GM21576 (cell line): ENCODE measurements around the gene GNAO1.

Experiments
- ATAC-seq: cut with Tn5 transposase; IDR thresholded peaks from one replicate; pipeline ENCODE4 v1.9.1; 2021; ENCODE audit warnings: mild to moderate bottlenecking, moderate library complexity; ENCODE audit not compliant: unreplicated experiment

Gene GNAO1

GRCh38 chr16:56234737-56235136 lies 43.4 kb downstream of the GNAO1 start:
- ATAC-seq: no peak

GRCh38 chr16:56237451-56237930 lies 46.2 kb downstream of the GNAO1 start:
- no peak for ATAC-seq

GRCh38 chr16:56238188-56238587 lies 46.9 kb downstream of the GNAO1 start:
- ATAC-seq: no peak

GRCh38 chr16:56241596-56241995 lies 50.3 kb downstream of the GNAO1 start:
- no peak for ATAC-seq

- ATAC-seq: no peak
Measured at GRCh38 chr16:56242740-56243139, 51.5 kb downstream of the GNAO1 start.

GRCh38 chr16:56244612-56245011 lies 53.3 kb downstream of the GNAO1 start:
- ATAC-seq: no peak

GRCh38 chr16:56245197-56245596 lies 53.9 kb downstream of the GNAO1 start:
- ATAC-seq: no peak

- ATAC-seq: no peak
Measured at GRCh38 chr16:56246051-56246817, 54.9 kb downstream of the GNAO1 start.

- no peak for ATAC-seq
Measured at GRCh38 chr16:56247018-56247417, 55.7 kb downstream of the GNAO1 start.

- no peak for ATAC-seq
Measured at GRCh38 chr16:56247808-56248207, 56.5 kb downstream of the GNAO1 start.

- no peak for ATAC-seq
Measured at GRCh38 chr16:56252835-56253234, 61.5 kb downstream of the GNAO1 start.

GRCh38 chr16:56255904-56256303 lies 64.6 kb downstream of the GNAO1 start:
- ATAC-seq: no peak

- no peak for ATAC-seq
Measured at GRCh38 chr16:56257239-56257638, 66.0 kb downstream of the GNAO1 start.

- ATAC-seq: no peak
Measured at GRCh38 chr16:56257666-56258342, 66.5 kb downstream of the GNAO1 start.

- ATAC-seq: no peak
Measured at GRCh38 chr16:56258508-56259424, 67.5 kb downstream of the GNAO1 start.

- ATAC-seq: no peak
Measured at GRCh38 chr16:56259425-56259779, 68.1 kb downstream of the GNAO1 start.

- ATAC-seq: no peak
Measured at GRCh38 chr16:56260378-56261160, 69.3 kb downstream of the GNAO1 start.

- ATAC-seq: no peak
Measured at GRCh38 chr16:56261656-56262055, 70.4 kb downstream of the GNAO1 start.

- ATAC-seq: no peak
Measured at GRCh38 chr16:56262148-56262547, 70.9 kb downstream of the GNAO1 start.

- ATAC-seq: no peak
Measured at GRCh38 chr16:56262551-56263245, 71.4 kb downstream of the GNAO1 start.
